K562 (cell line): ENCODE data around the gene PIGL. TPM values are rescaled to one million over a fixed set of nuclear protein-coding genes. Genes with fewer than 3 reads are reported as not detected.
A peak's percentile ranks its signal among the peaks of the same experiment; 100 is the strongest.

ENCODE experiments used
- CXXC5 ChIP-seq: fragments of 250-450 bp; sonication (Bioruptor Pico); IDR thresholded peaks from 2 replicates; pipeline ENCODE4 v1.8.0; 2022; ENCODE audit warnings: inconsistent platforms, mild to moderate bottlenecking, moderate library complexity
- FOXK2 ChIP-seq, 2 experiments: fragments of 450-650 bp; IDR thresholded peaks in 1 of 2; conservative IDR thresholded peaks in 1 of 2; 2 replicates each; pipeline ENCODE4 v1.6.1; 2016; ENCODE audit warnings: low read depth in 2 of 2, mild to moderate bottlenecking in 1 of 2
- HDAC3 ChIP-seq: fragments of 450-650 bp; IDR thresholded peaks from 2 replicates; pipeline ENCODE4 v1.6.1; 2018; ENCODE audit warnings: borderline replicate concordance, mild to moderate bottlenecking, moderate library complexity; ENCODE audit not compliant: partially characterized antibody
- MTA1 ChIP-seq: fragments of 450-650 bp; IDR thresholded peaks from 2 replicates; pipeline ENCODE4 v1.6.1; 2017; ENCODE audit warnings: borderline replicate concordance
- NEUROD1 ChIP-seq: fragments of 150-350 bp; IDR thresholded peaks from 2 replicates; pipeline ENCODE4 v1.6.1; 2014; ENCODE audit warnings: borderline replicate concordance, low read length, low read depth; ENCODE audit not compliant: partially characterized antibody
- NFXL1 ChIP-seq: fragments of 450-650 bp; formaldehyde crosslinking; IDR thresholded peaks from 2 replicates; pipeline ENCODE4 v1.4.0; 2021; ENCODE audit warnings: mild to moderate bottlenecking
- PHTF2 ChIP-seq: fragments of 250-450 bp; sonication (Bioruptor Pico); IDR thresholded peaks from 2 replicates; pipeline ENCODE4 v1.5.0; 2021; ENCODE audit warnings: mild to moderate bottlenecking
- POLR2AphosphoS5 ChIP-seq: IDR thresholded peaks from 2 replicates; pipeline ENCODE4 v1.6.1; 2011; ENCODE audit warnings: mild to moderate bottlenecking, low read depth, low read length, moderate library complexity; ENCODE audit not compliant: control insufficient read depth, insufficient read depth
- SMAD3 ChIP-seq: fragments of 450-650 bp; formaldehyde crosslinking; conservative IDR thresholded peaks from 2 replicates; pipeline ENCODE4 v1.4.0; 2020; ENCODE audit warnings: mild to moderate bottlenecking
- SRSF7 ChIP-seq: fragments of 200-400 bp; formaldehyde crosslinking; optimal IDR thresholded peaks from 2 replicates; pipeline ENCODE3; 2017; ENCODE audit warnings: mild to moderate bottlenecking, low read depth, low read length
- ZNF583 ChIP-seq: fragments of 250-450 bp; sonication (Bioruptor Pico); IDR thresholded peaks from 2 replicates; pipeline ENCODE4 v1.4.0; 2020
- polyA plus RNA-seq, 8 experiments: library from polyadenylated mRNA; depleted of rRNA in 4 of 8; stranded (reverse) in 5 of 8; unstranded in 3 of 8; fragments of >200 nt; fragmentation: Nextera tagmentation in 2 of 8; fragmentation: Illumina TruSeq in 1 of 8; extraction: Ambion mirVana in 2 of 8; extraction: Trizol in 1 of 8; gene quantifications; 2 replicates each; pipeline versions ENCODE4 v1.2.1 to v1.2.3, GENCODE V29; 2011 to 2014; ENCODE audit warnings: inconsistent platforms in 1 of 8, missing spikeins in 1 of 8
- total RNA-seq, 7 experiments: library from RNA; depleted of rRNA in 6 of 7; stranded (reverse); fragments of >200 nt in 6 of 7; fragmentation: Illumina TruSeq in 2 of 7; extraction: Trizol in 2 of 7; gene quantifications; 2 replicates each; pipeline versions ENCODE4 v1.2.1 to v1.2.3, GENCODE V29; 2011 to 2021; ENCODE audit warnings: low replicate concordance in 1 of 7
- TF ChIP-seq, protein P1 (sequence below), 2 experiments: fragments of 450-650 bp in 1 of 2; sonication (generic) in 1 of 2; formaldehyde crosslinking in 1 of 2; IDR thresholded peaks in 1 of 2; conservative IDR thresholded peaks in 1 of 2; 2 replicates each; pipeline versions ENCODE4 v1.6.1 to v1.8.1; 2016 to 2023; ENCODE audit warnings: mild to moderate bottlenecking in 2 of 2, moderate library complexity in 2 of 2, inconsistent platforms in 1 of 2, missing genetic modification reagents in 1 of 2
- TF ChIP-seq, protein P2 (sequence below), 2 experiments: IDR thresholded peaks; 2 replicates each; pipeline ENCODE4 v1.6.1; 2012; ENCODE audit warnings: improper control_type of control experiment in 2 of 2, low read depth in 2 of 2, low read length in 2 of 2, borderline replicate concordance in 1 of 2
- TF ChIP-seq, protein P3 (sequence below), 2 experiments: IDR thresholded peaks in 1 of 2; conservative IDR thresholded peaks in 1 of 2; 2 replicates each; pipeline ENCODE4 v1.6.1; 2016; ENCODE audit warnings: low read depth in 2 of 2, mild to moderate bottlenecking in 1 of 2, missing compliant biosample characterization in 1 of 2, missing genetic modification characterization in 1 of 2, moderate library complexity in 1 of 2
- TF ChIP-seq, protein P4 (sequence below): IDR thresholded peaks from 2 replicates; pipeline ENCODE4 v1.6.1; 2011; ENCODE audit not compliant: insufficient read length; ENCODE audit errors: extremely low read depth
- TF ChIP-seq, protein P5 (sequence below): fragments of 450-650 bp; formaldehyde crosslinking; IDR thresholded peaks from 2 replicates; pipeline ENCODE4 v1.4.0; 2020; ENCODE audit warnings: mild to moderate bottlenecking, moderate library complexity

PIGL gene
- total and polyA plus RNA-seq, 9 of the 15 experiments (the other 6 are each of a cell fraction or from before 2014, with no cell fraction given) = 19.9 to 55.3 (median 29.6) TPM

DNA sequence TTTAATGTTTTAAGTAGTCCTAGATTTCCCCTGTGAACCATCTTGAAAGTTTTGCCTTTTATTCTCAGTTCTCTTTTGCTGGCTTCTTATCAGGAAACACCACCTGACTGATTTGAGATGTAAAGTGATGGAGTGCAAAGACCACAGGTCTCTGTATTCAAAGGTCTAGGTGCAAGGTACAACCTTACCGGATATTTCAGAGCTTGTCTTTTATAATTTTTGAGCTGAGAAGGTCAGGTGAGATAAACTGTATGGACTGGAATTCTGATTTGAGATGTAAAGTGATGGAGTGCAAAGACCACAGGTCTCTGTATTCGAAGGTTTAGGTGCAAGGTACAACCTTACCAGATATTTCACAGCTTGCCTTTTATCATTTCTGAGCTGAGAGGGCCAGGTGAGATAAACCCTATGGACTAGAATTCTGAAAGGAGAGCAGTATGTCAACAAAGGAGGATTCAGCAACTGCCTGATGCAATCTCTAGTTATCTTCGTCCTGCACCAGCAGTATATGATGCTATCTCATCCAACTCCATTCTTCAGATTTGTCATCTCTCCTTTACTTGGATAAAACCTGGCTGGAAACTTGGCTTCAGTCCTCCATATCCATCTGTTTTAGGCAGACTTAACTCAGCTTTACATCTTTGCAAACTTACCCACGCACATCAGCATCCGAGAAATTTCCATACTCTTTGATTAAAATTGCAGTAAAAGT lies 72.0 kb downstream of the PIGL start (continued):
- TF ChIP-seq, protein P1, sequence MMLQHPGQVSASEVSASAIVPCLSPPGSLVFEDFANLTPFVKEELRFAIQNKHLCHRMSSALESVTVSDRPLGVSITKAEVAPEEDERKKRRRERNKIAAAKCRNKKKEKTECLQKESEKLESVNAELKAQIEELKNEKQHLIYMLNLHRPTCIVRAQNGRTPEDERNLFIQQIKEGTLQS (IDR thresholded peaks at IDR 0.05) = peak; percentile 34; the same call in 1 of the 2 replicates
- TF ChIP-seq, protein P1 (CRISPR knock-in tag; conservative IDR thresholded peaks at IDR 0.05) = no peak
- TF ChIP-seq FOXK2 (conservative IDR thresholded peaks at IDR 0.05 in 1 of 2, IDR thresholded peaks at IDR 0.05 in 1 of 2; ENCODE audit: low read depth in 2 of 2) (0 out of 4 replicates have a peak, but pooled peaks of 1 of the 2 experiments have one; percentile 22), POLR2AphosphoS5 (no peak), CXXC5 (no peak), NEUROD1 (no peak), MTA1 (peak; percentile 73; the same call in 1 of the 2 replicates), NFXL1 (no peak), ZNF583 (CRISPR knock-in tag) (no peak), HDAC3 (no peak), SRSF7 (no peak), SMAD3 (no peak), PHTF2 (CRISPR knock-in tag) (no peak)
- TF ChIP-seq, protein P2, sequence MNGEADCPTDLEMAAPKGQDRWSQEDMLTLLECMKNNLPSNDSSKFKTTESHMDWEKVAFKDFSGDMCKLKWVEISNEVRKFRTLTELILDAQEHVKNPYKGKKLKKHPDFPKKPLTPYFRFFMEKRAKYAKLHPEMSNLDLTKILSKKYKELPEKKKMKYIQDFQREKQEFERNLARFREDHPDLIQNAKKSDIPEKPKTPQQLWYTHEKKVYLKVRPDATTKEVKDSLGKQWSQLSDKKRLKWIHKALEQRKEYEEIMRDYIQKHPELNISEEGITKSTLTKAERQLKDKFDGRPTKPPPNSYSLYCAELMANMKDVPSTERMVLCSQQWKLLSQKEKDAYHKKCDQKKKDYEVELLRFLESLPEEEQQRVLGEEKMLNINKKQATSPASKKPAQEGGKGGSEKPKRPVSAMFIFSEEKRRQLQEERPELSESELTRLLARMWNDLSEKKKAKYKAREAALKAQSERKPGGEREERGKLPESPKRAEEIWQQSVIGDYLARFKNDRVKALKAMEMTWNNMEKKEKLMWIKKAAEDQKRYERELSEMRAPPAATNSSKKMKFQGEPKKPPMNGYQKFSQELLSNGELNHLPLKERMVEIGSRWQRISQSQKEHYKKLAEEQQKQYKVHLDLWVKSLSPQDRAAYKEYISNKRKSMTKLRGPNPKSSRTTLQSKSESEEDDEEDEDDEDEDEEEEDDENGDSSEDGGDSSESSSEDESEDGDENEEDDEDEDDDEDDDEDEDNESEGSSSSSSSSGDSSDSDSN (IDR thresholded peaks at IDR 0.05; ENCODE audit: borderline replicate concordance in 1 of 2, low read depth in 2 of 2, low read length in 2 of 2) = no peak
- TF ChIP-seq, protein P3, sequence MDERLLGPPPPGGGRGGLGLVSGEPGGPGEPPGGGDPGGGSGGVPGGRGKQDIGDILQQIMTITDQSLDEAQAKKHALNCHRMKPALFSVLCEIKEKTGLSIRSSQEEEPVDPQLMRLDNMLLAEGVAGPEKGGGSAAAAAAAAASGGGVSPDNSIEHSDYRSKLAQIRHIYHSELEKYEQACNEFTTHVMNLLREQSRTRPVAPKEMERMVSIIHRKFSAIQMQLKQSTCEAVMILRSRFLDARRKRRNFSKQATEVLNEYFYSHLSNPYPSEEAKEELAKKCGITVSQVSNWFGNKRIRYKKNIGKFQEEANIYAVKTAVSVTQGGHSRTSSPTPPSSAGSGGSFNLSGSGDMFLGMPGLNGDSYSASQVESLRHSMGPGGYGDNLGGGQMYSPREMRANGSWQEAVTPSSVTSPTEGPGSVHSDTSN (CRISPR knock-in tag; IDR thresholded peaks at IDR 0.05; ENCODE audit: low read depth) = no peak
- TF ChIP-seq, protein P3 (tag; conservative IDR thresholded peaks at IDR 0.05; ENCODE audit: low read depth) = 0 out of 2 replicates have a peak, but pooled peaks have one; percentile 21
- TF ChIP-seq, protein P4, sequence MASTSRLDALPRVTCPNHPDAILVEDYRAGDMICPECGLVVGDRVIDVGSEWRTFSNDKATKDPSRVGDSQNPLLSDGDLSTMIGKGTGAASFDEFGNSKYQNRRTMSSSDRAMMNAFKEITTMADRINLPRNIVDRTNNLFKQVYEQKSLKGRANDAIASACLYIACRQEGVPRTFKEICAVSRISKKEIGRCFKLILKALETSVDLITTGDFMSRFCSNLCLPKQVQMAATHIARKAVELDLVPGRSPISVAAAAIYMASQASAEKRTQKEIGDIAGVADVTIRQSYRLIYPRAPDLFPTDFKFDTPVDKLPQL = no peak
- TF ChIP-seq, protein P5, sequence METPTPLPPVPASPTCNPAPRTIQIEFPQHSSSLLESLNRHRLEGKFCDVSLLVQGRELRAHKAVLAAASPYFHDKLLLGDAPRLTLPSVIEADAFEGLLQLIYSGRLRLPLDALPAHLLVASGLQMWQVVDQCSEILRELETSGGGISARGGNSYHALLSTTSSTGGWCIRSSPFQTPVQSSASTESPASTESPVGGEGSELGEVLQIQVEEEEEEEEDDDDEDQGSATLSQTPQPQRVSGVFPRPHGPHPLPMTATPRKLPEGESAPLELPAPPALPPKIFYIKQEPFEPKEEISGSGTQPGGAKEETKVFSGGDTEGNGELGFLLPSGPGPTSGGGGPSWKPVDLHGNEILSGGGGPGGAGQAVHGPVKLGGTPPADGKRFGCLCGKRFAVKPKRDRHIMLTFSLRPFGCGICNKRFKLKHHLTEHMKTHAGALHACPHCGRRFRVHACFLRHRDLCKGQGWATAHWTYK = no peak
